Mucosa of descending colon (tissue), 3 donors: Measurements from ENCODE around the gene SLC39A1. TPM values are rescaled to one million over a fixed set of nuclear protein-coding genes. Genes with fewer than 3 reads are reported as not detected.
"Not testable (repeated sequence)": the region's sequence is repeated elsewhere in the genome, so short reads cannot be mapped to it uniquely, and the experiment has no call there.

Experiments
- ATAC-seq: fragments of 200-7000 bp; cut with Tn5 transposase; one replicate; pipeline ENCODE4 v1.9.1; 2020; ENCODE audit warnings: mild to moderate bottlenecking, moderate library complexity
- DNase-seq, 3 donors: peaks; one replicate each; pipeline ENCODE4 v3.0.0-alpha.2; 2020
- H3K36me3 ChIP-seq: fragments of 200-600 bp; one replicate; pipeline ENCODE4 v1.8.0; 2021; ENCODE audit warnings: low read depth, mild to moderate bottlenecking
- H3K4me1 ChIP-seq: fragments of 200-600 bp; one replicate; pipeline ENCODE4 v1.8.0; 2021; ENCODE audit warnings: low read depth, mild to moderate bottlenecking
- H3K4me3 ChIP-seq: fragments of 200-600 bp; one replicate; pipeline ENCODE4 v1.8.0; 2021; ENCODE audit warnings: mild to moderate bottlenecking
- H3K9me3 ChIP-seq: fragments of 200-600 bp; one replicate; pipeline ENCODE4 v1.8.0; 2021; ENCODE audit warnings: mild to moderate bottlenecking
- intact Hi-C, 2 donors: fragments of 100-400 bp; cut with DNase I in 1 of 2; cut with micrococcal nuclease in 1 of 2; formaldehyde crosslinking; loops; one replicate each; pipeline versions ENCODE4 v1.11.0 to v1.11.1; 2022; cut with DNase I, micrococcal nuclease
- long read RNA-seq, 2 donors: library from polyadenylated mRNA; unstranded; transcript quantifications; one replicate each; pipeline ENCODE4 v2.0.0, GENCODE V29; 2019 to 2021
- total RNA-seq, 3 donors: library from RNA; stranded (reverse); fragmentation: NEBNext Ultra II Directional in 2 of 3; extraction: Animal tissue kit (Norgen Biotek cat#: 25700) in 2 of 3; gene quantifications; one replicate each; pipeline versions ENCODE4 v1.2.1 to v1.2.4, GENCODE V29; 2021 to 2023
- TF ChIP-seq, protein P1 (sequence below): fragments of 200-600 bp; IDR thresholded peaks from one replicate; pipeline ENCODE4 v1.8.0; 2022; ENCODE audit warnings: antibody characterized with exemption, mild to moderate bottlenecking
- donor health status: DM: no; HTN: no; CAD: no; lungs with moderate emphysema.
- donor health status: DM: no; HTN: no; CAD: no.
- donor health status: DM: no; HTN: yes; CAD: no.

The SLC39A1 gene, protein sequence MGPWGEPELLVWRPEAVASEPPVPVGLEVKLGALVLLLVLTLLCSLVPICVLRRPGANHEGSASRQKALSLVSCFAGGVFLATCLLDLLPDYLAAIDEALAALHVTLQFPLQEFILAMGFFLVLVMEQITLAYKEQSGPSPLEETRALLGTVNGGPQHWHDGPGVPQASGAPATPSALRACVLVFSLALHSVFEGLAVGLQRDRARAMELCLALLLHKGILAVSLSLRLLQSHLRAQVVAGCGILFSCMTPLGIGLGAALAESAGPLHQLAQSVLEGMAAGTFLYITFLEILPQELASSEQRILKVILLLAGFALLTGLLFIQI
- 10 to 100 TPM; 66.7 to 74.7 (median 66.7) TPM for total RNA-seq
- long read RNA-seq, donor 1, transcript SLC39A1-202 (4 exons, 2,084 nt), result major isoform, 136 of 152 reads
- long read RNA-seq, donor 1, transcript SLC39A1-204 (3 exons, 2,723 nt), result minor isoform, 6 of 152 reads
- long read RNA-seq, donor 1, partial matches to known transcripts, result 1 of 152 reads
- long read RNA-seq, donor 1, other reads (novel, unspliced or antisense), result 5 of 152 reads
- long read RNA-seq, donor 2, transcript SLC39A1-204 (3 exons, 2,723 nt), result minor isoform, 6 of 77 reads
- long read RNA-seq, donor 2, transcript SLC39A1-202 (4 exons, 2,084 nt), result major isoform, 62 of 77 reads
- long read RNA-seq, donor 2, partial matches to known transcripts, result 0 of 77 reads
- long read RNA-seq, donor 2, other reads (novel, unspliced or antisense), result 4 of 77 reads

DNA sequence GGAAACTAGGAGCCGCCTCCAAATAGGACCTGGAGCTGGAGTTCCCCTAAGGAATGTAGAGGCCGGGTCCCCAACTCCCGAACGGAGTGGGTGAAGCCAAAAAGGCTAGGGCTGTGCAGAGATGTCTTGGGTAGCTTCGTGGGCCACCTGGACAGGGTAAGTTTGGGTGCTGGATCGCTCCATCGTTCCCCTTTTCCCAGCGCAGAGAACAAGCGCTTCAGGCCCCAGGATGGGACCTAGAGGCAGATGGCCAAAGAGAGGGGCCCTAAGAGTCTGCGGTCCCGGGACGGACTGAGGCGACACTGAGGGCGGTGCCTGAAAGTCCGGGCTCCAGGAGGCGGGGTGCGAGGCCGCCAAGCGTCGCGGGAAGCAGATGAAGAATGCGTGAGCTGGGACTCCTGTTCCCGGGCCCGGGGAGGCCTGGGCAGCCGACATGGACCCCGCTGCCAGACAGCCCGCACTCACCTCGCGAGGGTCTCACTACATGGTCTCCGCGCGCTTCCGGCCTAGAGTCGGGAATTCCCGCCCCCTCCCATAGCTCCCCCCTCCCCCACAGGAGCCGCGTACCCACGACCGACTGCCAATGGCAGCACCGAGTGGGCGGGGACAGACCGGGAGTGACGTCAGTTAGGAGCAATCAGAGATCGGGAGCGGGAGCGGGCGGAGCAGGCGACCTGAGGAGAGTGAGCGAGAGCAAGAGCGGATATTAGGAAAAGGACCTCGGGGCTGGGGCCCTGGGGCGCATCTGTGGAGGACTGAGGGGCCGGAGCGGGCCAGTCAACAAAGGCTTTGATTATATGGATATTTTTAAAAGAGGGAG, at the start of gene SLC39A1:
Gene SLC39A1, minus strand, starts transcription at position 508 of the 820 bp plus-strand sequence. CDS start 822 bp downstream, outside the sequence.
- peak; percentile 80 for ATAC-seq
- TF ChIP-seq, protein P1, sequence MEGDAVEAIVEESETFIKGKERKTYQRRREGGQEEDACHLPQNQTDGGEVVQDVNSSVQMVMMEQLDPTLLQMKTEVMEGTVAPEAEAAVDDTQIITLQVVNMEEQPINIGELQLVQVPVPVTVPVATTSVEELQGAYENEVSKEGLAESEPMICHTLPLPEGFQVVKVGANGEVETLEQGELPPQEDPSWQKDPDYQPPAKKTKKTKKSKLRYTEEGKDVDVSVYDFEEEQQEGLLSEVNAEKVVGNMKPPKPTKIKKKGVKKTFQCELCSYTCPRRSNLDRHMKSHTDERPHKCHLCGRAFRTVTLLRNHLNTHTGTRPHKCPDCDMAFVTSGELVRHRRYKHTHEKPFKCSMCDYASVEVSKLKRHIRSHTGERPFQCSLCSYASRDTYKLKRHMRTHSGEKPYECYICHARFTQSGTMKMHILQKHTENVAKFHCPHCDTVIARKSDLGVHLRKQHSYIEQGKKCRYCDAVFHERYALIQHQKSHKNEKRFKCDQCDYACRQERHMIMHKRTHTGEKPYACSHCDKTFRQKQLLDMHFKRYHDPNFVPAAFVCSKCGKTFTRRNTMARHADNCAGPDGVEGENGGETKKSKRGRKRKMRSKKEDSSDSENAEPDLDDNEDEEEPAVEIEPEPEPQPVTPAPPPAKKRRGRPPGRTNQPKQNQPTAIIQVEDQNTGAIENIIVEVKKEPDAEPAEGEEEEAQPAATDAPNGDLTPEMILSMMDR, result no peak
- Histone ChIP-seq H3K4me3 (peak within 1 kb of the TSS; percentile 66), H3K4me1 (peaks cover 42% of the 10 kb centered on the region), H3K36me3 (no peaks in the 10 kb centered on the region), H3K9me3 (no peaks in the 10 kb centered on the region)
- DNase-seq, result peak; percentile 99 to 100 (median 100)
- intact Hi-C loops, result no loop called here

DNA sequence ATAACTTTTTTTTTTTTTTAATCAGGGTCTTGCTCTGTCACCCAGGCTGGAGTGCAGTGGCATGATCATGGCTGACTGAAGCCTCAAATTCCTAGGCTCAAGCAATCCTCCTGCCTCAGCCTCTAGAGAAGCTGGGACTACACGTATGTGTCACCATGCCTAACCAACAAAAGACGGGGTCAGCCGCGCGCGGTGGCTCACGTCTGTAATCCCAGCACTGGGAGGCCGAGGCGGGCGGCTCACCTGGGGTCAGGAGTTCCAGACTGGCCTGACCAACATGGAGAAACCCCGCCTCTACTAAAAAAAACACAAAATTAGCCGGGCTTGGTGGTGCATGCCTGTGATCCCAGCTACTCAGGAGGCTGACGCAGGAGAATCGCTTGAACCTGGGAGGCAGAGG, 49.2 kb upstream of the SLC39A1 start:
- H3K4me3 ChIP-seq, H3K4me1 ChIP-seq, ATAC-seq, intact Hi-C loops, DNase-seq, H3K36me3 ChIP-seq, H3K9me3 ChIP-seq: not testable (repeated sequence)

DNA sequence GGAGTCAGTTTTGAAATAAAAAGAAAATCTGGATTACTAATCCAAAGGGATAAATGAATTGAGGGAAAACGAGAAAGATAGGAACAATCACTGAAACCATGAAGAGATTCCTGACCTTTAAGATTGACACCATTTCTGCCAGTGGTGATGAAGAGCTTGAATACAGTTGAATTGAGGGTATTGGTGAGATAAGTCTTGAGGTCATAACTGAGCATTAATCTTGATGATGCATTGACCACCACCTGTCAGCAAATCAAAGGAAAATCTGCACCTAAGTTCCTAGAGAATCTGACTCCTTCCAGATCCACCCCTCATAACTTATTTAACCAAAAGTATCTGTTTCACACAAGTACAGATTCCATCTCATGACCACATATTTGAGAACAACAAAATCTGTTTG, 48.8 kb upstream of the SLC39A1 start:
- intact Hi-C loops, result no loop called here
- ATAC-seq (no peak), DNase-seq (no peak)
- Histone ChIP-seq H3K9me3 (no peaks in the 10 kb centered on the region), H3K4me1 (no peaks in the 10 kb centered on the region), H3K36me3 (no peaks in the 10 kb centered on the region), H3K4me3 (no peak overlapping the region)
- TF ChIP-seq, protein P1, result no peak

DNA sequence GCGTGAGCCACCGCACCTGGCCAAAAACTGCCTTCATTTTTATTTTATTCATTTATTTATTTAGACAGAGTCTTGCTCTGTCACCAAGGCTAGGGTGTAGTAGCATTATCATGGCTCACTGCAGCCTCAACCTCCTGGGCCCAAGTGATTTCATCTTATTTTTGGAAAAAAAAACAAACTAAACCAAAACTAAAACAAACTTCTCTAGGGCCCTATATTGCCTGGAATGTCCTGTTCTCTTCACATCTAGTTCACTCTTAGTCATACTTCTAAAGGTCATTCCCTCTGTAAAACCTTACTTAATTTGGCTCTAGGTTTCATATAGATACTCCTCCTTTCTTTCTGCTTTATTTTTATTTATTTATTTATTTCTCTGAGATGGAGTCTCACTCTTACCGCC, 42.8 kb upstream of the SLC39A1 start:
- Histone ChIP-seq H3K4me3 (no peak overlapping the region), H3K9me3 (no peaks in the 10 kb centered on the region), H3K4me1 (no peaks in the 10 kb centered on the region), H3K36me3 (no peaks in the 10 kb centered on the region)
- intact Hi-C loops, result no loop called here
- no peak for DNase-seq
- TF ChIP-seq, protein P1, result no peak
- ATAC-seq, result no peak

DNA sequence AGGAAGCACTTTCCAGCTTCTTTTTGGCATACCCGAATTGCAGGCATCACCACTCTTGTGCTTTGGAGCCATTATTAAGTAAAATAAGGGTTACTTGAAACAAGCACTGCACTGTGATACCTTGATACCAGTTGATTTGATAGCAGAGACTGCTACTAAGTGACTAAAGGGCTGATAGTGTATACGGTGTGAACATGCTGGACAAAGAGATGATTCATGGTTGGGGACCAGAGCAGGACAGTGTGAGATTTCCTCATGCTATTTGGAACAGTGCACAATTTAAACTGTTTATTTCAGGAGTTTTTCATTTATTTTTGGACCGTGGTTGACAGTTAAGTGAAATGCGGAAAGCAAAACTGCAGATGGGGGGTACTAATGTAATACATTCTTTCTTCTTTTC, 37.1 kb upstream of the SLC39A1 start:
- no peak overlapping the region for H3K4me3 ChIP-seq
- intact Hi-C loops, result no loop called here
- H3K36me3 ChIP-seq, result no peaks in the 10 kb centered on the region
- ATAC-seq (no peak), DNase-seq (no peak)
- TF ChIP-seq, protein P1, result no peak
- H3K4me1 ChIP-seq, result no peaks in the 10 kb centered on the region
- no peaks in the 10 kb centered on the region for H3K9me3 ChIP-seq

DNA sequence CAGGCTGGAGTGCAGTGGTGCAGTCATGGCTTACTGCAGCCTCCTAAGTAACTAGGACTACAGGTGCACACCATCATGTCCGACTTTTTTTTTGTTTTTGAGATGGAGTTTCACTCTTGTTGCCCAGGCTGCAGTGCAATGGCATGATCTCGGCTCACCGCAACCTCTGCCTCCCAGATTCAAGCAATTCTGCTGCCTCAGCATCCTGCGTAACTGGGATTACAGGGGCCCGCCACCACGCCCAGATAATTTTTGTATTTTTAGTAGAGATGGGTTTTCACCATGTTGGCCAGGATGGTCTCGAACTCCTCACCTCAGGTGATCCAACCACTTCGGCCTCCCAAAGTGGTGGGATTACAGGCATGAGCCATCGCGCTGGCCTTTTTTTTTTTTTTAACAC, 33.5 kb upstream of the SLC39A1 start:
- H3K9me3 ChIP-seq, ATAC-seq, H3K36me3 ChIP-seq, intact Hi-C loops, H3K4me3 ChIP-seq, DNase-seq: not testable (repeated sequence)
- peaks cover 12% of the 10 kb centered on the region for H3K4me1 ChIP-seq
